GM19193 (cell line): ENCODE data around the gene TCP11L1.

Source experiments
- POLR2A ChIP-seq: IDR thresholded peaks from 4 replicates; pipeline ENCODE4 v1.6.1; 2011; ENCODE audit not compliant: insufficient read depth, insufficient read length; ENCODE audit errors: extremely low read depth

The TCP11L1 gene

GRCh38 chr11:33021501-33021900 is 17.9 kb upstream of the TCP11L1 start:
- TF ChIP-seq POLR2A: no peak

GRCh38 chr11:33021937-33022336 is 17.4 kb upstream of the TCP11L1 start:
- TF ChIP-seq POLR2A: no peak

GRCh38 chr11:33025339-33025722 is 14.0 kb upstream of the TCP11L1 start:
- TF ChIP-seq POLR2A: no peak

- TF ChIP-seq POLR2A: no peak
Observed at GRCh38 chr11:33027233-33027632, 12.1 kb upstream of the TCP11L1 start.

GRCh38 chr11:33027846-33028536 is 11.4 kb upstream of the TCP11L1 start:
- TF ChIP-seq POLR2A: no peak

GRCh38 chr11:33028537-33028914 is 10.8 kb upstream of the TCP11L1 start:
- TF ChIP-seq POLR2A: no peak

- TF ChIP-seq POLR2A: no peak
Observed at GRCh38 chr11:33033493-33033892, 5.9 kb upstream of the TCP11L1 start.

- no peak for TF ChIP-seq POLR2A
Observed at GRCh38 chr11:33035011-33035410, 4.4 kb upstream of the TCP11L1 start.

- TF ChIP-seq POLR2A: no peak
Observed at GRCh38 chr11:33040033-33040861, 875 bp downstream of the TCP11L1 start.

- no peak for TF ChIP-seq POLR2A
Observed at GRCh38 chr11:33040862-33041453, 1.6 kb downstream of the TCP11L1 start.

- no peak for TF ChIP-seq POLR2A
Observed at GRCh38 chr11:33043221-33043830, 4.0 kb downstream of the TCP11L1 start.

- TF ChIP-seq POLR2A: no peak
Observed at GRCh38 chr11:33044285-33044756, 4.9 kb downstream of the TCP11L1 start.

- no peak for TF ChIP-seq POLR2A
Observed at GRCh38 chr11:33045551-33046255, 6.3 kb downstream of the TCP11L1 start.

- TF ChIP-seq POLR2A: no peak
Observed at GRCh38 chr11:33052231-33052630, 12.9 kb downstream of the TCP11L1 start.

GRCh38 chr11:33055375-33055774 is 16.0 kb downstream of the TCP11L1 start:
- no peak for TF ChIP-seq POLR2A
